Measurements from ENCODE around the gene SUPT3H.
"Not testable (repeated sequence)": the region's sequence is repeated elsewhere in the genome, so short reads cannot be mapped to it uniquely, and the experiment has no call there.

Gene SUPT3H

DNA sequence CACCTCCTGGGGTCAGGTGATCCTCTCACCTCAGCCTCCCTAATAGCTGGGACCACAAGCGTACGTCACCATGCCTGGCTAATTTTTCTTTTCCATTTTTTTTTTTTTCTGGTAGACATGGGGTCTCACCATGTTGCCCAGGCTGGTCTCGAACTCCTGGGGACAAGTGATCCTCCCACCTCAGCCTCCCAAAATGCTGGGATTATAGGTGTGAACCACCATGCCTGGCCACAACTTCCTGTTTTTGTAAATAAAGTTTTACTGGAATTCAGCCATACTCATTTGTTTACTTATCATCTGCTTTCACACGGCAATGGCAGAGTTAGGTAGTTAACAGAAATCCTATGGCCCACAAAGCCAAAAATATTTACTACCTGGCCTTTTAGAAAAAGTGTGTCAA lies 57.4 kb downstream of the SUPT3H start:
- DNase-seq: no peak

DNA sequence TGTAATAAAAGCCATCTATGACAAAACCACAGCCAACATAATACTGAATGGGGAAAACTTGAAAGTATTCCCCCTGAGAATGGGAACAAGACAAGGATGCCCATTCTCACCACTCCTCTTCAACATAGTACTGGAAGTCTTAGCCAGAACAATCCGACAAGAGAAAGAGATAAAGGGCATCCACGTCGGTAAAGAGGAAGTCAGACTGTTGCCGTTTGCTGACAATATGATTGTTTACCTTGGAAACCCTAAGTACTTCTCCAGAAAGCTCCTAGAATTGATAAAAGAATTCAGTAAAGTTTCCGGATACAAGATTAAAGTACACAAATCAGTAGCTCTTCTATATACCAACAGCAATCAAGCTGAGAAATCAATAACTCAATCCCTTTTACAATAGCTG lies 63.6 kb downstream of the SUPT3H start:
- no peak for DNase-seq

DNA sequence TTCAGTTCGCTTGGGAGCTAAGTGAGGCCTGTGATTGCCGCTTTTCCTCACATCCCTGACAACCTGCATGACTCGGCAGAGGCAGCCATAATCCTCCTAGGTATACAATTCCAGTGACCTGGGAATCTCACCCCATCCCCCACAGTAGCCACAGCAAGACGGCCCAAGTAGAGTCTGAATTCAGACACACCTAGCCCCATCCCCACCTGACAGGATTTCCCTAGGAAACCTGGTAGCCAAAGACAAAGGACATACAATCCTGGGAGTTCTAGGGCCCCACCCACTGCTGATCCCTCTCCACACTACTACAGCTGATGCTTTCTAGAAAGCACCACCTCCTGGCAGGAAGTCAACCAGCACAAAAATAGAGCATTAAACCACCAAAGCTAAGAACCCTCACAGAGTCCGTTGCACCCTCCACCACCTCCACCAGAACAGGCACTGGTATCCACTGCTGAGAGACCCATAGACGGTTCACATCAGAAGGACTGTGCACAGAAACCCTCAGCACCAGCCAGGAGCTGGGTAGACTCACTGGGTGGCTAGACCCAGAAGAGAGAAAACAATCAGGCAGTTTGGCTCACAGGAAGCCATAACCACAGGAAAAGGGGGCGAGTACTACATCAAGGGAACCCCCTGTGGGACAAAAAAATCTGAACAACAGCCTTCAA lies 67.5 kb downstream of the SUPT3H start:
- no peak for DNase-seq

DNA sequence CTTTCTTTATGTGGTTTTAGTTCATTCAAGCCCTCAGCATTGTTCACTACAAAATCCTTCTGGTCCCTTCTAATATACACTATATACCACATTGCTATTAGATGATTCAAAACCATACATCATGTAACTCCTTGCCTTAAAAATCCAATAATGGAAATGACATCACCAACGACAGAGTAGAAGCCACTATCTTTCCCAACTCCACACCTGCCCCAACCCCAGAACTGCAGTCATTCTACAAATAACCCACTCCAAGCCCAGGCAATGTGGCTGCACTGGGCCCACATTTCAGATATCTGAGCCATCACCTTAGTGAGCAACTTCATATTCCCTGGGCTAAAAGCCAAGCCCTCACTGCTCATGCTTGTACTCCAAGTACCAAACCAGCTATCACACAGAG lies 72.2 kb downstream of the SUPT3H start:
- no peak for DNase-seq

DNA sequence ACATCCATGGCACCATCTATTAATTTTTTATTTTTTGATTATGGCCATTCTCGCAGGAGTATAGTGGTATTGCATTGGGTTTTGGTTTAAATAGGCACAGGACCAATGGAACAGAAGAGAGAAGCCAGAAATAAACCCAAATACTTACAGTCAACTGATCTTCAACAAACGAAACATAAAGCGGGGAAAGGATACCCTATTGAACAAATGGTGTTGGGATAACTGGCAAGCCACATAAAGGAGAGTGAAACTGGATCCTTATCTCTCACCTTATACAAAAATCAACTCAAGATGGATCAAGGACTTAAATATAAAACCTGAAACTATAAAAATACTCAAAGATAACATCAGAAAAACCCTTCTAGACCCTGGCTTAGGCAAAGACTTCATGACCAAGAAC lies 74.9 kb downstream of the SUPT3H start:
- no peak for DNase-seq

DNA sequence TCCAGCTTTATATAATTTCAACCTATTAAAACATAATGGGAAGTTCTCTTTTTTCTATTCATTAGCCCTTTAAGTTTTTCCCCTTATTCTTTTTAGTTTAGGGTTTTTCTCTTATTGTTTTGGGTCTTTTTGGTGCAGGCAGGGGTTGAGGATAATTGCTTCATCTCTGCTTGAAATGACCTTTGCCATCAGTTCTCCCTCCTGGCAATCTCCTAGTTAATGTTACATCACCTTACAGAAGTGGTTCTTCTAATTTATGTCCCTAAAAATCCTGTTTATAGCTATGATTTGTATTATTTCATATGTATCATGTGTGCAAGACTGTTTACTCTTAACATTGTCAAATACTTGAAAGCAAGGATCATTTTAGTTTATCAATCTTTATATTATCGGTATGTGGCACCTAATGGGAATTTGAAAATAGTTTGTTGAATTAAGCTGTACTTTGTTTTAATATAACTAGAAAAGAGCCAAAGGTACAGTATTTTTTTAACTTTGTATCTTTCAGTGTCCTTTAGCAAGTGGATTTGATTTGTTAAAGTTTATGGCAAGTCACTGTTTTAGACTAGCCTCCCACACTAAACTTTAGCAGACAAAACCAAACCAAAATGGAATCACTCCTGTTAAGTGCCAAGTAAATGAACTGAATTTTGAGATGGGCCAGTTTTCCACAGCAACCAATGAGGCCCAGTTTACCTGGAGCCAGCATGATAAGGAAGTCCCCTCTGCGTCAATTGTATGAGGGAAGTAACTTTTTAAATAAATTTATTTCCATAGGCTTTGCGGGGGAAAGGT lies 76.2 kb downstream of the SUPT3H start:
- no peak for DNase-seq

DNA sequence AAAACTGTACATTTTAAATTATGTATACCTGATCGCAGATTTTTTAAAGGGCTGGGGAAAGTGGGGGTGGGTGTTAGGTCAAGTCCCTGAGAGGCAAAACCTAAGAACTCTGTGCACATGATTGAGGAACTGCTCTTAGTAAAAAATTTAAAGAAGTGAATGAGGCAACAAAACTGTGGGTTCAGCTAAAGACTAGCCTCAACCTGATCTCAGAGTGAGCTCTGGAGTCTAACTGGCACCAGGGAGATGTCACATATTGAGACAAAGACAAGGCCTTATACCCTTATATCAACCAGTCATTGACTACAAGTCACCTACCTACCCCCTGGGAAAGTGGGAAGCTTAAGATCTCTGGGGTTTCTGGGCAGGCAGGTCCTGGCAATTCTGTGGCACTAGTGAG lies 77.0 kb downstream of the SUPT3H start:
- DNase-seq: no peak

DNA sequence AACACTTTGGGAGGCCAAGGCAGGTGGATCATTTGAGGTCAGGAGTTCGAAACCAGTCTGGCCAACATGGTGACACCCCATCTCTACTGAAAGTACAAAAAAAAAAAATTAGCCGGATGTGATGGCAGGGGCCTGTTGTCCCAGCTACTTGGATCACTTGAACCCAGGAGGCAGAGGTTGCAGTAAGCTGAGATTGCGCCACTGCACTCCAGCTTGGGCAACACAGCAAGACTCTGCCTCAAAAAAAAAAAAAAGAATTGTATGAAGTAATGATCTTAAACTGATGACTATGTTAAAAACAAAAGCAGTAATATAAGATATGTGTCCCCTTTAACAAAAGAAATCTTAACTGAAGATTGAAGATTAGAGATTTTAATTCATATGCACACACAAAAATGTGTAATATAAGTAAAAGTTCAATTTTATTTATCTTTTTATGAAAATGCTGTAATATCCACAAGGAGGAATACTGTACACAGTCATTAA lies 78.6 kb downstream of the SUPT3H start:
- DNase-seq: no peak

DNA sequence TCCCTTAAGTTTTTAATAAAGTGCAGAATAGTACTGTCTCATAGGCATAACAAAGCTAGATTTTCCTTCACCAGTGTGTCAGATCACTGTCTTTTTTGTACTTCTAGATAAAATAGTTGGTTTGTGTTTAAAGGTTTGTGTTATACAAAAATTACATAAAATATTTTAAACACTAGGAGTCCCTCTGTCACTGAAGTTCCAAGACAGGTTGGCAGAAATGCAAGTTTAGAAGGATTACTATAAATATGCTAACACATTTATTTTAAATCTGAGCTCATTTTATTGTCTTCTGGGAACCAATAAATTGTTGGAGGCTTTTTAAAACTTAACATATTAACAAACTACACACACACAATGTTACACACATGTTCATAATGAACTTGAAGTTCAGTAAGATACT lies 80.4 kb downstream of the SUPT3H start:
- peak; percentile 3 for DNase-seq

DNA sequence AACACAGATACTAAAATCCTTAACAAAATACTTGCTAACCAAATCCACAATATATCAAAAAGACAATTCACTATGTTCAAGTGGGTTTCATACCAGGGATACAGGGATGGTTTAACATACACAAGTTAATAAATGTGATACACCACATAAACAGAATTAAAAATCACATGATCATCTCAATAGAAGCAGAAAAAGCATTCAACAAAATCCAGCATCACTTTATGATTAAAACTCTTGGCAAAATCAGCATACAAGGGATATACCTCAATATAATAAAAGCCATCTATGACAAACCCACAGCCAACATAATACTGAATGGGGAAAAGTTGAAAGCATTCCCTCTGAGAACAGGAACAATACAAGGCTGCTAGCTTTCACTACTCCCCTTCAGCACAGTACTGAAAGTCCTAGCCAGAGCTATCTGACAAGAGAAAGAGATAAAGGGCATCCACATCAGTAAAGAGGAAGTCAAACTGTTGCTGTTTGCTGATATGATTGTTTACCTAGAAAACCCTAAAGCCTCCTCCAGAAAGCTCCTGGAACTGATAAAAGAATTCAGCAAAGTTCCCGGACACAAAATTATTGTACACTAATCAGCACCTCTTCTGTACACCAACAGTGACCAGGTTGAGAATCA lies 83.6 kb downstream of the SUPT3H start:
- not testable (repeated sequence) for DNase-seq

DNA sequence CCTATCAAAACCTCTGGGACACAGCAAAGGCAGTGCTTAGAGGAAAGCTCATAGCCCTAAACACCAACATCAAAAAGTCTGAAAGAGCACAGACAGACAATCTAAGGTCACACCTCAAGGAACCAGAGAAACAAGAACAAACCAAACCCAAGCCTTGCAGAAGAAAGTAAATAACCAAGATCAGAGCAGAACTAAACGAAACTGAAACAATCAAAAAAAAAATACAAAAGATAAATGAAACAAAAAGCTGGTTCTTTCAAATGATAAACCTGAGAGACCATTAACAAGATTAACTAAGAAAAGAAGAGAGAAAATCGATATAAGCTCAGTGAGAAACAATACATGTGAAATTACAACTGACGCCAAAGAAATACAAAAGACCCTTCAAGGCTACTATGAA lies 84.4 kb downstream of the SUPT3H start:
- DNase-seq: no peak

DNA sequence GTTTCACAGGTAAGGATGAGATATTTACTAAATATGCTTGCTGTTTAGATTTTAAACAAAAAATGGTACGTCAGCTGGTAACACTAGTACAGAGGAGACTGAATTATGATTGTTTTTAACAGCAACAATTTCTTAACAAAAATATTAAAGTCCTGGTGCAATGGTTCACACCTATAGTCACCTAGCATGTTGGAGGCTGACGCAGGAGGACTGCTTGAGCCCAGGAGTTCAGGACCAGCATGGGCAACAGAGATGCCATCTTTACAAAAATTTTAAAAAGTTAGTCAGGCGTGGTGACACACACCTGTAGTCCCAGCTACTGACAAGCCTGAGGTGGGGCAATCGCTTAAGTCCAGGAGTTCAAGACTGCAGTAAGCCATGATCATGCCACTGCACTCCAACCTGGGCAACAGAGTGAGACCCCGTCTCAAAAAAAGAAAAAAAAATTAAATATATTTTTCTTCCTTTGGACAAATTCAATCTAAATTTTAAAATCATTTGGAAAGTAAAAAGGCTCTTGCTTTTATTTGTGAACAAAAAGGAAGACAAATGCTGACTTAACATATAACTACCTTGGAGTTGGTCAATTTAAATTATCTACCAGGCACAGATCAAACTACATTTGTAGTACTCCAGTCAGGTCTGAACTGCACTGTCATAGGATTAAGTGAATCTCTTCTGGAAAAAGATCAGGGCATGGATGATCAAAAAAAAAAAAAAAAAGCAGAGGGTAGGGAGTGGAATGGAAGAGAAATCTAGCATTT lies 87.8 kb downstream of the SUPT3H start:
- no peak for DNase-seq

DNA sequence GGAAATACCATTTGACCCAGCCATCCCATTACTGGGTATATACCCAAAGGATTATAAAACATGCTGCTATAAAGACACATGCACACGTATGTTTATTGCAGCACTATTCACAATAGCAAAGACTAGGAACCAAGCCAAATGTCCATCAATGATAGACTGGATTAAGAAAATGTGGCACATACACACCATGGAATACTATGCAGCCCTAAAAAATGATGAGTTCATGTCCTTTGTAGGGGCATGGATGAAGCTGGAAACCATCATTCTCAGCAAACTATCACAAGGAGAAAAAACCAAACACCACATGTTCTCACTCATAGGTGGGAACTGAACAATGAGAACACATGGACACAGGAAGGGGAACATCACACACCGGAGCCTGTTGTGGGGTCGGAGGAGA lies 91.0 kb downstream of the SUPT3H start:
- DNase-seq: not testable (repeated sequence)

DNA sequence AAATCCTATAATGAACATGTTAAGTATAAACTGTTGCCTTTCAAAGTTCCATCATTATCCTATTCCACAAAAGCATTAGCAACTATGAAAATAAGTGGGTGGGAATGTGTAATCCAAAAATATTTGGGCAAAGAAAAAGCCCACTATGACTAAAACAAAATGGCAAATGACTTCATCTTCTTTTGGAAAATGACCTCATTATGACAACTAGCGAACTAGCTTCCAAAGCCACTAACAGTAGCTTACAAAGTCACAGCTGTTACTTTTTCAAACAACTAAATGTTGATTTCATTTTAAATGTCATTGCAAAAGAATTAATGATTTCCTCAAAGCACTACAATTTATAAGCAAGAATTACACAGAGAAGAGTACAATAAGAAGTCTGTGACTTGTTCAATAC lies 99.4 kb downstream of the SUPT3H start:
- no peak for DNase-seq

DNA sequence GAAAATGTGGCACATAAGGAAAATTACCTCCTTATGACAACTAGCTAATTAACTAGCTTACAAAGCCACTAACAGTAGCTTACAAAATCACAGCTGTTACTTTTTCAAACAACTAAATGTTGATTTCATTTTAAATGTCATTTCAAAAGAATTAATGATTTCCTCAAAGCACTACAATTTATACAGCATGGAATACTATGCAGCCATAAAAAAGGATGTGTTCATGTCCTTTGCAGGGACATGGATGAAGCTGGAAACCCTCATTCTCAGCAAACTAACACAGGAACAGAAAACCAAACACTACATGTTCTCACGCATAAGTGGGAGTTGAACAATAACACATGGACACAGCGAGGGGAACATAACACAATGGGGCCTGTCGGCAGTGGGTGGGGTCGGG lies 100.0 kb downstream of the SUPT3H start:
- not testable (repeated sequence) for DNase-seq

DNA sequence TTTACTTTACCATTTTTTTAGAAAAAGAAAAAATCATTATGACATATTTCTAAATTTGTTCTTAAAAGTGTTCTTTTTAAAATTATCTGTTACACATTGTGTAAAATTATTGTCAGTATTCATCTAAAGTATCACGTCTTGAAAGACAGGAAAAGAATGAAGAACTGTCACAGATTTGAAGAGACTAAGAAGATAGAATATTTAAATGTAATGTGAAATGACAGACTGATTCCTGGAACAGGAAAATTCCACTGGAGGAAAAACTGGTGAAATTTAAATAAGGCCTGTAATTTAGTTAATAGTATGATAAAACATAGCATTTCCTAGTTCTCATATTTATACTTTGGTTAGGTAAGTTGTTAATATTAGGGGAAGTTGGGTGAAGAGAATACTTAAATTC lies 102.4 kb downstream of the SUPT3H start:
- no peak for DNase-seq

DNA sequence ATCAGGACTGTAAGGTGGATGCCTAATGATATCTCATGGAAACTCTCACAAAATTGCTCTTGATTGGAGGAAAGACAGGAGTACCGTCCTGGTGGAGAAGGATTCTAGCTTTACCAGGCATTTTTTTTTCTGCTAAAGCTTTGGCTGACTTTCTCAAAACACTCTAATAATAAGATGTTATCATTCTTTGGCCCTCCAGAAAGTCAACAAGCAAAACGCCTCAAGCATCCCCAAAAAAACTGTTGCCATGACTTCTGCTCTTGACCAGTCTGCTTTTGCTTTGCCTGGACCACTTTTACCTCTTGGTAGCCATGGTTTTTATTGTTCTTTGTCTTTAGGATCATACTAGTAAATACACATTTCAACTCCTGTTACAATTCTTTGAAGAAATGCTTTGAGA lies 105.1 kb downstream of the SUPT3H start:
- DNase-seq: no peak

DNA sequence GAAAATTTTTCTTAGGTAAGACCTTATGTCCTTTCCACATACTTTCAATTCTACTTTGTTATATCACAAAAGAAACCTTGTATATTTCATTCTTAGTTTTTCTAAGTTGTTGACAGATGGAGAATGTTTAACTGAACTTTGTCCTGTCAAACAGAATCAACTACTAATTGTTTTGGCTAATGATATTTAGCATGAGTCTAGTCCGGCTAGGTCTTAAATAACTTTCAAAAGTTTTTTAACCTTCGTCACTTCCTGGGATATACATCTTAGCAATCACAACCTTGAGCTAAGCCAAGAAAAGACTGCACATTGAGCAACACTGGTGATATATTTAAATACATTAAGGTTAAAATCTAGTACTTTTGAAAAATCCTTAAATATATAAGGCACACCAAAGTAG lies 112.5 kb downstream of the SUPT3H start:
- DNase-seq: no peak

DNA sequence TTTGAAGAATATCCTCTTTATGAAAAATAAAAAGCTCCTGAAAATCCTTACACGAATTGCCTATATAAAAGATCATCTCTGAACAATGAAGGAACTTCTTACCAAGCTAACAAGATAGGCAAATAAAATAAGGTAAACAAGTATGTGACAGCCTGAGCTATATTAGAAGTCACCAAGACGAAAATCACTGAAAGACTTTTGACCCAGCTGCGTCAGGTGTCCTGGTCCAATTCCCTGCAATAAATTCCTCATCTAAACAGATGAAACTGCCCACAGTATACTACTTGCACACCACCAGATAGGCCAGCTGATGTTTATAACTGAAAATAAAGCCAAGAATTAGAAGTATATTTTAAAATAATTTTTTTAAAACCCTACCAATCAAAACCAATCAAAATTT lies 117.0 kb downstream of the SUPT3H start:
- DNase-seq: no peak

DNA sequence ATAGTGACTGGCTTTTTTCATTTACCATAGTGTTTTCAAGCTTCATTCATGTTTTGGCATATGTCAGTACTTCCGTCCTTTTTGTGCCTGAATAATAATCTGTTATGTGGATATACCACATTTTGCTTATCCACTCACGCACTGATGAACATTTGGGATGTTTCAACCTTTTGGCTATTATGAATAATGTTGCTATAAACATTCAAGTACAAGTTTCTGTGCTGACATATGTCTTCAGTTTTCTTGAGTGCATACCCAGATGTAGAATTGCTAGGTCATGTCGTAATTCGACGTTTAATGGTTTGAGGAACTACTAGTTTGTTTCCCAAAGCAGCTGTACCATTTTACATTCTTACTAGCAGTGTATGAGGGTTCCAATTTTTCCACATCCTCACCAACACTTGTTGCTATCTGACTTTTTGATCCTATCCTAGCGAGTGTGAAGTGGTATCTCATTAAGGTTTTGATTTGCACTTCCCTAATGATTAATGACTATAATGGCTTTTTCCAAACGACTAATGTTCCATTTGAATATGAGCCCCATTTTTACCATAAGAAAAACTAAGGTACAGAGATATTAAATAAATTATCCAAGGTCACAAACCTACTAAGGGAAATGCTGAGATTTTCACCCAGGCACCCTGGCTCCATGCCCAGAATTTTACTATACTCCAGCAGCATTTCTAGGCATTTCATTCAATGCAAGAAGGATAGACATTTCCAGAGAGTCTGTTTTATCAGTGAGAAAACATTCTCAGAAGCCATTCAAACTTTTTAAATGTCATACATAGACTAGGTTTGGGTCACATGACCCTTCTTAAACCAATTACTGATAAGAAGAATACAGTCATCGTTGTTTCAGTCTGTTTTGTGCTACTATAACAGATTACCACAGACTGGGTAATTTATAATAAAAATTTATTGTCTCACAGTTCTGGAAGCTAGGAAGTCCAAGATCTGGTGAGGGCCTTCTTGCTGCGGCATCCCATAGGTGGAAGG lies 120.7 kb downstream of the SUPT3H start:
- DNase-seq: peak; percentile 19

DNA sequence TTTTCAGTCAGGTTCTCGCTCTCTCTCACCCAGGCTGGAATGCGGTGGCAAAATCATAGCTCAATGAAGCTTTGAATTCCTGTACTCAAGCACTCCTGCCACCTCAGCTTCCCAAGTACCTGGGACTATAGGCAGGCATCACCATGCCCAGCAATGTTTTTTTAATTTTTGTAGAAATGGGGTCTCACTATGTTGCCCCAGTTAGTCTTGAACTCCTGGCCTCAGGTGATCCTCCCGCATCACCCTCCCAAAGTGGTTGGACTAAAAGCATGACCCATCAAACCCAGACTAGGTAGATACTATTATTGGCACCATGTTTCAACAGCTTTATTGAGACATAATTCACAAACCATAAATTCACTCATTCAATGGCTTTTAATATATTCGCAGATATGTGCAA lies 122.3 kb downstream of the SUPT3H start:
- no peak for DNase-seq

DNA sequence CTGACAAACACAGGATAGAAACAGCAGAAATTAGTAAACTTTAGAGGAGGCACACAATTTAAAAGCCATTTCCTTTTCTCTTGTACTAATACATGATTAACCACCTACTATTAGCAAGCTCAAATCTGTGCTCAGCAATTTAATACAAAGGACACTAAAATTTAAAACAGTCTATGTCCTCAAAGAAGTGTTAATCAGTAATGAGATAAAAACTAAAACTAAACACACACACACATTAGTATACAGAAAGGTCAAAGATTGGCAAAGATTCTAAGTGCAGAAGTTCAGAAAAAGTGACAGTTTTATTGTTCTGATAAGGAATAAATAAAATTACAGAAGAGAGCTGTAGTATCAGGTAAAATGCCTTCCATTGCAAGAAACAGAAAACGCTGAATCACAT lies 123.5 kb downstream of the SUPT3H start:
- no peak for DNase-seq
